Activated T-helper 1 cell treated with anti-CD3 and anti-CD28 coated beads, Interleukin-2, amount 50 U/mL, for 16 hours (primary cell): ENCODE results near the gene PPP2R5C.
A peak's percentile ranks its signal among the peaks of the same experiment; 100 is the strongest.
"Not testable (repeated sequence)": the region's sequence is repeated elsewhere in the genome, so short reads cannot be mapped to it uniquely, and the experiment has no call there.

Experiments used
- DNase-seq, 2 donors: peaks; one replicate each; pipeline ENCODE4 v3.0.0-alpha.2; 2020; ENCODE audit warnings: low read depth in 1 of 2, low spot score in 1 of 2

The PPP2R5C gene

GRCh38 chr14:101780887-101781239, 19.4 kb downstream of the PPP2R5C start:
- no peak for DNase-seq

GRCh38 chr14:101781240-101782061, 19.9 kb downstream of the PPP2R5C start:
- DNase-seq, result peak in 1 of 2 donors; percentile 17

GRCh38 chr14:101783260-101784016, 21.9 kb downstream of the PPP2R5C start:
- no peak for DNase-seq

- DNase-seq, result no peak
Measured at GRCh38 chr14:101784631-101785030, 23.1 kb downstream of the PPP2R5C start.

DNA sequence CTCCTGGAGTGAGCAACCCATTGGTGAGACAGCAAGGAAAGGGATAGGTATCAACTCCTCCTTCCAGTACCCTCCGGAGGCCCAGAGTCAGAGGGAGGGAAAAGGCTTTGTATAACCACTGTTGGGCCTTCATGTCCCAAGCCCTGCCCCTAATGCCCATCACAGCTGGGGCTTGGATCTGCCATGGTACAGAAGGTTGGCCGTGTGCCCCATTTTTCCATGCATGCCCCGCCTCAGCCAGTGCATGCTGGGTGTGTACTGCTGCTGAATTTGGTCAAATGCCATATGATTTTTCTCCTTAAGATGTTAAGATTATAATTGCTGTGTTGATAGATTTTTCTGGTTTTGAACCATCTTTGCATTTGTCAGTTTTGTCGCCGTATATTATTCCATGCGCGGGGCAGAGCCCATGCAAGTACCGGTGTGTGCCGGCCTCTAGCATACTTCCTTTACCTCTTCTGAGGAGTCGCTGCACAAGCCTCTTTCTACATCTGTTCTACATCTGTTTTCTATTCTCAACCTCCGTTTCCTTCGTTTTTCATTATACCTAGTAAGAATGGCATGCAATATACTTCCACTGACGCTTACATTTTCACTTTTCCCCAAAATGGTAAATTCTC, 26.6 kb downstream of the PPP2R5C start:
- no peak for DNase-seq

- DNase-seq, result no peak
Measured at GRCh38 chr14:101789222-101789621, 27.7 kb downstream of the PPP2R5C start.

DNA sequence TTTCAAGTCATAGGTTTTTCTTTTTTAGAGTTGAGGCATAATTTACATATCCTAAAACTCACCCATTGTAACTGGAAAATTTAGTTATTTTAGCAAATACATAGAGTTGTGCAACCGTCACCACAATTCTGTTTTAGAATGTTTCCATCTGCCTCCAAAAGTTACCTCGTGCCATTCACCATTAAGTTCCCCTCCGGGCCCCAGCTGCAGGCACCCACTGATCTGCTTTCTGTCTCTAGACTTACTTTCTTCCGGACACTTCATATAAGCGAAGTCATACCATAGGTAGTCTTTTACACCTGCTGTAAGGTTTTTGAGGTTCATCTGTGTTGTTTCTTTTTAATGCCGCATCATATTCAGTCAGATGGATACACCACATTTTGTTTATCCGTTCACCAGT, 28.7 kb downstream of the PPP2R5C start:
- DNase-seq, result no peak

- DNase-seq, result no peak
Measured at GRCh38 chr14:101791919-101792572, 30.5 kb downstream of the PPP2R5C start.

GRCh38 chr14:101796016-101796415, 34.5 kb downstream of the PPP2R5C start:
- DNase-seq, result no peak

DNA sequence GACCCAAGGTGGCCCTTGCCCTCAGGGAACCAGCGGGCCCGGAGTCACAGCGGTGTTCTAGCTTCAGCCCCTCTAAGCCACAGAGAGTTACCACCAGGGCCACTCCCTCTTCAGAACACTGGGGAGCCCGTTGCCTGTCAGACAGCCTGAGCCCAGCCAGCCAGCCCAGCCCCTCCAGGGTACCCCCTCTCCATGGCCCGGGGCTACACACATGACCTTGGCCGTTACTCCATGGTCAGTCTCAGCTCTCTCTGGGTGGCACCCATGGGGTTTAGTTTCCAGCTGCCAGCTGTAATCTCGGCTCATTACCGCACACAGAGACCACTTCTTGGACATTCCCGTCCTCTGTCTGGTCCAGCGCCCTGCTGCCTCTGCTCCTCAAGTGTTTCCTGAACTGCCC, 35.0 kb downstream of the PPP2R5C start:
- DNase-seq, result no peak

DNA sequence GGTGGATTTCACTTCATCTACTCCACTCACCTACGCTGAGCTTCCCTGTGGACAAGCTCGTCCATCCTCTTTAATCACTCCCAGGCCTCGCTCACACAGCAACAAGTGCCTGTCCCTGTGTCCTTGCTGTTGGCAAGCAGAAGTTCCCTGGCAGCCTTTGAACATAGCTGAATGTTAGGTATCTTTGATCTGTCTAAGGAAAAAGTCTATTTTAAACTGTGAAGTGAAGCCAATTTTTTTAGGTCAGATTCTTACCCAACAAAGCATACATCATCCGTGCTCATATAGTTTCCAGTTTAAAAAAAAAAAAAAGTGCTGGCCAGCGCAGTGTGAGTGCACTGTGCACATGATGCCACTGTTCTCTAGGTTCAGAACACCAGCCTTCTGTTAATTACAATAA, 36.3 kb downstream of the PPP2R5C start:
- no peak for DNase-seq

- DNase-seq, result not testable (repeated sequence)
Measured at GRCh38 chr14:101804373-101804772, 42.9 kb downstream of the PPP2R5C start.

DNA sequence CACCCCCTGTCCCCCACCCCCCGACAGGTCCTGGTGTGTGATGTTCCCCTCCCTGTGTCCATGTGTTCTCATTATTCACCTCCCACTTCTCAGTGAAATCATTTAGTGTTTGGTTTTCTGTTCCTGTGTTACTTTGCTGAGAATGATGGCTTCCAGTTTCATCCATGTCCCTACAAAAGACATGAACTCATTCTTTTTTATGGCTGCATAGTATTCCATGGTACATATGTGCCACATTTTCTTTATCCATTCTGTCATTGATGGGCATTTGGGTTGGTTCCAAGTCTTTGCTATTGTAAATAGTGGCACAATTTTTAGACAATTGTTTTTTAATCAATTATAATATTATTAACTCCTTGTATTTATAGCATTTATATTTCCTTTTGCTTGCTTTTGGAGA, 44.7 kb downstream of the PPP2R5C start:
- not testable (repeated sequence) for DNase-seq

GRCh38 chr14:101808020-101808641, 46.6 kb downstream of the PPP2R5C start:
- DNase-seq, result no peak

- no peak for DNase-seq
Measured at GRCh38 chr14:101808894-101809670, 47.6 kb downstream of the PPP2R5C start.

DNA sequence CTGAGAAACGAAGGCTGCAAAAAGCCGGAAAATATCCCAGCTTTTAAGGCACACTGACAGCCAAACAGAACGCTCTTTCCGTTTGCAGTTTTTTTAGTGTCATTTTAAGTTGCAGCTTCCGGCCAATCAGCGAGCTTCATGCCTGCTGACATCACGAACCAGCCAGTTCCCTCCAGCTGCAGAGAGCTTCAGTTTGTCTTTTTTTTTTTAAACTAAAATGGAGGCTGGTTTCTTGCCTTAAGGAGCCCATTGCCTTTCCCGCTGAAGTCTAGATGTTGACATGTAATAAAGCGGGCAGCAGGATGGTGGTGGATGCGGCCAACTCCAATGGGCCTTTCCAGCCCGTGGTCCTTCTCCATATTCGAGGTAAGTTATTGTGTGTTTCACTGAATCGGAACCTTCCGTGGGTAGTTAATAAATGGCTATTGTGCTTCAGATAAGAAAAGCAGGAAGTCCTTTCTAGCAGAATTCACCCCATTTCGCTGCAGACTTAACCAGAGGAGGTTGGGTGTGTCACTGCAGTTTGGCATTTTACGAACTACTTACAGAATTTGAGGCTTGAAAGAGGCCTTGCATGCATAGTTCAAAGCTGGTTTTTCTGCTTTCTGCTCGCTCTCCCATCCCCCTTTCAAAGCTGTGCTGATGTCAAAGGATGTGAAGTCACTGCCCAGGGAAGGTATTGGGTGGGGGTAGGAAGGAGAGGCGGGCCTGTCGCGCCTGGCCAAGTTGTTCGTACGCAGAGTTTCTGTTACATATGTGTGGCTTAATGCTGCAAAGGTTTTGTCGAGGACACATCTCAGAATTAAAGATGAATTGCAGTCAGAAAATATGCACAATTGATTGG, 48.4 kb downstream of the PPP2R5C start:
- DNase-seq, result peak; percentile 57 to 70

- no peak for DNase-seq
Measured at GRCh38 chr14:101810897-101811621, 49.5 kb downstream of the PPP2R5C start.

DNA sequence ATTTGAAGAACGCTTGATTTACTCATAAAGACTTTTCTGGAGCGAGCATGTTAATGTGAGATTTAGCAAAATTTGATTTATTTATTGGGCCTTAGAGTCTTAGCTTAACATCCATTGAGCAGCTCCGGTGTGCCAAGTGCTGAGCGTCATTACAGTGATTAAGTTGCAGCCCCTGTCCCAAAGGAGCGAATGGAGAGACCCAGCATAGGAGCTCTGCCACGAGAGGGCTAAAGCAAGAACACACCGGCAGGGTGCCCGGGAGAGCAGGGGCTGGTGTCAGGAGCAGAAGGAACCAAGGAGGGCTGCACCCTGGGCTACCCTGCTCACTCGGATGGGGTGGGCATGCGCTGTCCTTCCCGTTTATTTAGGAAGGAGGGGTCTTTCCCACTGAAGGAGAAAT, 50.6 kb downstream of the PPP2R5C start:
- DNase-seq, result no peak
